Neural cell (in vitro differentiated cells): Measurements from ENCODE around the gene MACF1.

Experiments used
- CTCF ChIP-seq: fragments of 450-650 bp; IDR thresholded peaks from 2 replicates; pipeline ENCODE4 v1.5.1; 2014; ENCODE audit warnings: antibody characterized with exemption, mild to moderate bottlenecking, moderate library complexity; ENCODE audit not compliant: poor library complexity, severe bottlenecking
- EZH2 ChIP-seq: fragments of 200-600, 300-800 bp; shearing (Covaris generic), sonication (generic); IDR thresholded peaks from 2 replicates; pipeline ENCODE4 v1.6.1; 2014; ENCODE audit warnings: antibody characterized with exemption, low read length, borderline replicate concordance, mild to moderate bottlenecking; ENCODE audit not compliant: insufficient read depth, poor library complexity, severe bottlenecking
- RAD21 ChIP-seq: fragments of 450-650 bp; conservative IDR thresholded peaks from 2 replicates; pipeline ENCODE4 v1.6.1; 2014; ENCODE audit warnings: antibody characterized with exemption, mild to moderate bottlenecking, moderate library complexity
- TF ChIP-seq, protein P1 (sequence below): IDR thresholded peaks from 2 replicates; pipeline ENCODE4 v1.6.1; 2012; ENCODE audit warnings: borderline replicate concordance

DNA sequence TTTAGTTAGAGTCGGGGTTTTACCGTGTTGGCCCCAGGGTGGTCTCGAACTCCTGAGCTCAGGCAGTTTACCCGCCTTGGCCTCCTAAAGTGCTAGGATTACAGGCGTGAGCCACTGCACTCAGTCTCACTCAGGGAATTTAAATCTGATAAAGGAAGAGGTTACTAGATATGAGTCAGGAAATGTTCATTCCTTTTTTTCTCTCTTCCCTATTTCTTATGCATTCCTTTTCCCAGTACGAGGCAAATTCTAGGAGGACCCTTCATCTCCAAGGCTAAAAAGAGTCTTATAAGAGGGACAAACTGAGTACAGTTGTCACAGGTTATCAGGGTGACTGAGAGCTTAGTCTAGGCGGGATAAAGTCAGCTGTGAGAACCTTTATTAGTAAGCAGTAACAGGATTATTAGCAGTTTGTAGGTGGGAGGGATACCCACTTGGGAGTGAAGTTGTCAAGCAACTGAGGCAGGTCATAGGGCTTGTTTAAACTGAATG is 9.1 kb downstream of the MACF1 start:
- TF ChIP-seq CTCF (no peak), EZH2 (no peak), RAD21 (no peak)
- TF ChIP-seq, protein P1, sequence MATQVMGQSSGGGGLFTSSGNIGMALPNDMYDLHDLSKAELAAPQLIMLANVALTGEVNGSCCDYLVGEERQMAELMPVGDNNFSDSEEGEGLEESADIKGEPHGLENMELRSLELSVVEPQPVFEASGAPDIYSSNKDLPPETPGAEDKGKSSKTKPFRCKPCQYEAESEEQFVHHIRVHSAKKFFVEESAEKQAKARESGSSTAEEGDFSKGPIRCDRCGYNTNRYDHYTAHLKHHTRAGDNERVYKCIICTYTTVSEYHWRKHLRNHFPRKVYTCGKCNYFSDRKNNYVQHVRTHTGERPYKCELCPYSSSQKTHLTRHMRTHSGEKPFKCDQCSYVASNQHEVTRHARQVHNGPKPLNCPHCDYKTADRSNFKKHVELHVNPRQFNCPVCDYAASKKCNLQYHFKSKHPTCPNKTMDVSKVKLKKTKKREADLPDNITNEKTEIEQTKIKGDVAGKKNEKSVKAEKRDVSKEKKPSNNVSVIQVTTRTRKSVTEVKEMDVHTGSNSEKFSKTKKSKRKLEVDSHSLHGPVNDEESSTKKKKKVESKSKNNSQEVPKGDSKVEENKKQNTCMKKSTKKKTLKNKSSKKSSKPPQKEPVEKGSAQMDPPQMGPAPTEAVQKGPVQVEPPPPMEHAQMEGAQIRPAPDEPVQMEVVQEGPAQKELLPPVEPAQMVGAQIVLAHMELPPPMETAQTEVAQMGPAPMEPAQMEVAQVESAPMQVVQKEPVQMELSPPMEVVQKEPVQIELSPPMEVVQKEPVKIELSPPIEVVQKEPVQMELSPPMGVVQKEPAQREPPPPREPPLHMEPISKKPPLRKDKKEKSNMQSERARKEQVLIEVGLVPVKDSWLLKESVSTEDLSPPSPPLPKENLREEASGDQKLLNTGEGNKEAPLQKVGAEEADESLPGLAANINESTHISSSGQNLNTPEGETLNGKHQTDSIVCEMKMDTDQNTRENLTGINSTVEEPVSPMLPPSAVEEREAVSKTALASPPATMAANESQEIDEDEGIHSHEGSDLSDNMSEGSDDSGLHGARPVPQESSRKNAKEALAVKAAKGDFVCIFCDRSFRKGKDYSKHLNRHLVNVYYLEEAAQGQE, result no peak
